VCaP (cell line): ENCODE results near the gene WWC2.
"Not testable (repeated sequence)": the region's sequence is repeated elsewhere in the genome, so short reads cannot be mapped to it uniquely, and the experiment has no call there.

ENCODE experiments used
- H3K27ac ChIP-seq: fragments of 450-650 bp; 2 replicates; pipeline ENCODE4 v1.5.1; 2017
- CTCF ChIP-seq: fragments of 450-650 bp; conservative IDR thresholded peaks from 2 replicates; pipeline ENCODE4 v1.5.1; 2017; ENCODE audit warnings: mild to moderate bottlenecking, moderate library complexity

The WWC2 gene

GRCh38 chr4:183118585-183118984 lies 19.5 kb downstream of the WWC2 start:
- TF ChIP-seq CTCF: no peak
- no peak overlapping the region for H3K27ac ChIP-seq

- H3K27ac ChIP-seq: not testable (repeated sequence)
Measured at GRCh38 chr4:183121660-183122059, 22.6 kb downstream of the WWC2 start.

- TF ChIP-seq CTCF: no peak
- H3K27ac ChIP-seq: no peak overlapping the region
Measured at GRCh38 chr4:183124228-183124627, 25.2 kb downstream of the WWC2 start.

DNA sequence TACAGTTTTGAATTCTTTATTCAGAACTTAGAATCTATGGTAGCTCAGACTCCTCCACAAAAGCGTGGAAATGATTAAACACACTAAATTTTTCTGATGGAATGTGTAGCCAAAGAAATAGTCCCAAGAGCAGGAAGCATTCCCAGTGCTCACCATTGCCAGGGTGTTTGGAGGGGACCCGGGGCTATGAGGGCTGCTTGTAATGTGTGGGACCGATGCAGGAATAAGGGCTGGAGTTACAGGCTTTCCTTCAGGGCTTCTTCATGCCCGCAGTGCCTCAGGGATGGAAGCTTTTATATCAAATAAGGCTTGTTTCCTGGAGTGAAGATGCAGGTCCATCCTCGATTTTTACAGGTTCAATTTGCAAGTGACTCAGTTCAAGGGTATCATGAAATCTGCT lies 25.8 kb downstream of the WWC2 start:
- TF ChIP-seq CTCF: no peak
- no peak overlapping the region for H3K27ac ChIP-seq

DNA sequence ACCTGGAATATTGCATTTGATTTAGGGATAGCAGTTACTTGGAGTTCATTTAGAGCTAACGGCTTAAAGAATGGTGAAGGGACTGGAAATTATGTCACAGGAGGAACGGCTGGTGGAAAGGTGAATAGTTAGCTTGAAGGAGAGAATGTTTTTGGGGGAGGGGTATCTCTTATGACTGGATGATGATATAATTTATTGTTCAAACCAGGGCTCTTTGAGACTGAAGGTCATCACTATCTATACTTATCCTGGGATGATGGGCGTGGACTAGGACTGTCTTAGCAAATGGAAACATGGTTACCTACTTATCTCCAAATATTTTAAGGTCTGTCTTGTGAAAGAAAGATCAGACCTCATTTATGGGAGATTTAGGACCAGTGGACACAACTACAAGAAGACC lies 30.1 kb downstream of the WWC2 start:
- no peak for TF ChIP-seq CTCF
- no peak overlapping the region for H3K27ac ChIP-seq

DNA sequence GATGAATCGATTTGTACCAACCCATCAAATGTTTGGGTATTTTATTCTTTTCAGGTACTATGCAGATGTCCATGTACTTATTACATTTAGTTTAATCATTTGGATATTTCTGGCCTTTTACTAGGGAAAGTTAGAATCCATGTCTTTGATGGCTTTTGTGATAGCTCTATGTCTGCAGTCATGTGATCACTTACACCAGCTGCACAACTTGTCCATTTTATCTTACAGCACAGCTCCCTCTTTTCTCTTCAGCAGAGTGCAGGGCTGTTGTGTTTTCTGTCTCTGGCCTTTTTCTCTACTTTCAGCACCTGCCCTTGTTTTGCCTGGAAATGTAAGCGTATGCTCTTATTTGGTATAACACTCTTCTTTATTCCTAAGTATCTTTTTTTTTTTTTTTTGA lies 30.6 kb downstream of the WWC2 start:
- no peak for TF ChIP-seq CTCF
- H3K27ac ChIP-seq: peak overlapping the region; percentile 22; the same call in 1 of the 2 replicates

DNA sequence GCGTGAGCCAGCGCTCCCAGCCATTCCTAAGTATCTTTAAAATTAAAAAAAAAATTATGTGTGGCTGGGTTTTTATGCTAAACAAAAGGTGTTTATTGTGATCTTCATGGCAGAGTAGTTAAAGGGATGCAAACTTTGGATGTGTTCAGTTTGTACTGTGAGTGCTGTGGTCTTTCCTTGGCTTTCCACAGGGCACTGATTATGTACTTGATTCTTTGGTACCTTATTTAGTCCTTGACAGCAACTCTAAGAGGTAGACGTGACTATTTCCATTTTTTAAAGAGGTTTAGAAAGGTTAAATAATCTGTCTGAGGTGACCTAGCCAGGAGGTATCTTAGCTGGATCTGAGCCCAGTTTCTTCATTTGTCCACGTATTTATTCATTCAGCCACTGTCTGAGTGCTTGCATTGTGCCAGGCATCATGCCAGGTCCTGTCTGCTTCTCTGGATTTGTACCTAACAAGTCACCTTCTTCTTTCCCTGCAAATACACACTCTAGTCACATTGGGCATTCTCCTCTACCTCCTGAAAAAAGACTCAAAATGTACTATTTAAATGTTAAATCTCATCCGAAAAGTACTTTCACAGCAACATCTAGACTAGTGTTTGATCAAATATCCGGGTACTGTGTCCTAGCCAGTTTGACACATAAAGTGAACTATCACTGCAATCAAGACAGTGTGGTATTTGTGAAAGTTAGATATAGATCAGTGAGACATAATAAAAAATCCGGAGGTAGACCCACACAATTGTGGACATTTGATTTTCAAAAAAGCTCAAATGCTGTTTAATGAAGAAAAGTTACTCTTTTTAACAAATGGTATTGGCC lies 31.5 kb downstream of the WWC2 start:
- H3K27ac ChIP-seq: peak overlapping the region; percentile 22; the same call in 1 of the 2 replicates

More for the DNA sequence above, 31.5 kb downstream of the WWC2 start:
- TF ChIP-seq CTCF: no peak
